Measurements from ENCODE around the gene BUD31.
"Not testable (repeated sequence)": the region's sequence is repeated elsewhere in the genome, so short reads cannot be mapped to it uniquely, and the experiment has no call there.

BUD31 gene

GRCh38 chr7:99380823-99381663 lies 27.7 kb upstream of the BUD31 start:
- no peak for DNase-seq

- DNase-seq, result no peak
These were observed 27.1 kb upstream of the BUD31 start for GRCh38 chr7:99381664-99382075.

- no peak for DNase-seq
These were observed 25.6 kb upstream of the BUD31 start for GRCh38 chr7:99383203-99383602.

- no peak for DNase-seq
These were observed 24.9 kb upstream of the BUD31 start for GRCh38 chr7:99383791-99384370.

GRCh38 chr7:99384523-99384922 lies 24.2 kb upstream of the BUD31 start:
- no peak for DNase-seq

- DNase-seq, result no peak
These were observed 23.2 kb upstream of the BUD31 start for GRCh38 chr7:99385564-99385963.

- DNase-seq, result no peak
These were observed 22.1 kb upstream of the BUD31 start for GRCh38 chr7:99386584-99387238.

GRCh38 chr7:99387239-99387635 lies 21.5 kb upstream of the BUD31 start:
- not testable (repeated sequence) for DNase-seq

- DNase-seq, result no peak
These were observed 20.9 kb upstream of the BUD31 start for GRCh38 chr7:99387912-99388311.

- no peak for DNase-seq
These were observed 19.0 kb upstream of the BUD31 start for GRCh38 chr7:99389772-99390171.

- no peak for DNase-seq
These were observed 17.7 kb upstream of the BUD31 start for GRCh38 chr7:99390941-99391602.

- peak; percentile 9 for DNase-seq
These were observed 16.7 kb upstream of the BUD31 start for GRCh38 chr7:99392046-99392445.

- peak; percentile 90 for DNase-seq
These were observed 16.0 kb upstream of the BUD31 start for GRCh38 chr7:99392659-99393354.

- DNase-seq, result peak; percentile 83
These were observed 15.2 kb upstream of the BUD31 start for GRCh38 chr7:99393355-99394187.

GRCh38 chr7:99394188-99394502 lies 14.6 kb upstream of the BUD31 start:
- DNase-seq, result no peak

GRCh38 chr7:99395616-99396327 lies 13.0 kb upstream of the BUD31 start:
- DNase-seq, result no peak

GRCh38 chr7:99396418-99397296 lies 12.1 kb upstream of the BUD31 start:
- no peak for DNase-seq

- no peak for DNase-seq
These were observed 11.3 kb upstream of the BUD31 start for GRCh38 chr7:99397297-99397983.

- DNase-seq, result no peak
These were observed 9.8 kb upstream of the BUD31 start for GRCh38 chr7:99398891-99399445.

All from NCI-H526 treated with DMSO at 0.1 percent for 48 hours (cell line).